Measurements from ENCODE around the gene CNKSR2.
A peak's percentile ranks its signal among the peaks of the same experiment; 100 is the strongest.

Gene CNKSR2

GRCh38 chrX:21374163-21374993 is at the start of gene CNKSR2:
Gene CNKSR2 (plus strand): TSS chrX:21374418. CDS start chrX:21374898, 480 bp downstream.
- DNase-seq (ENCODE audit: extremely low read depth in 1 of 2, low read depth in 1 of 2): peak; percentile 40 to 48

GRCh38 chrX:21354725-21355124 is 19.5 kb upstream of the CNKSR2 start:
- DNase-seq (ENCODE audit: extremely low read depth in 1 of 2, low read depth in 1 of 2): no peak

GRCh38 chrX:21355831-21356230 is 18.4 kb upstream of the CNKSR2 start:
- no peak for DNase-seq (ENCODE audit: extremely low read depth in 1 of 2, low read depth in 1 of 2)

GRCh38 chrX:21369613-21370012 is 4.6 kb upstream of the CNKSR2 start:
- no peak for DNase-seq (ENCODE audit: extremely low read depth in 1 of 2, low read depth in 1 of 2)

- DNase-seq (ENCODE audit: extremely low read depth in 1 of 2, low read depth in 1 of 2): no peak
Observed at GRCh38 chrX:21373001-21373400, 1.2 kb upstream of the CNKSR2 start.

- DNase-seq (ENCODE audit: extremely low read depth in 1 of 2, low read depth in 1 of 2): no peak
Observed at GRCh38 chrX:21373637-21374162, 518 bp upstream of the CNKSR2 start.

GRCh38 chrX:21374994-21375707 is 933 bp downstream of the CNKSR2 start:
- DNase-seq (ENCODE audit: extremely low read depth in 1 of 2, low read depth in 1 of 2): no peak

GRCh38 chrX:21375708-21376009 is 1.4 kb downstream of the CNKSR2 start:
- DNase-seq (ENCODE audit: extremely low read depth in 1 of 2, low read depth in 1 of 2): no peak

- no peak for DNase-seq (ENCODE audit: extremely low read depth in 1 of 2, low read depth in 1 of 2)
Observed at GRCh38 chrX:21376636-21377035, 2.4 kb downstream of the CNKSR2 start.

GRCh38 chrX:21379991-21380390 is 5.8 kb downstream of the CNKSR2 start:
- DNase-seq (ENCODE audit: extremely low read depth in 1 of 2, low read depth in 1 of 2): no peak

GRCh38 chrX:21382715-21383114 is 8.5 kb downstream of the CNKSR2 start:
- DNase-seq (ENCODE audit: extremely low read depth in 1 of 2, low read depth in 1 of 2): no peak

GRCh38 chrX:21383546-21383945 is 9.3 kb downstream of the CNKSR2 start:
- no peak for DNase-seq (ENCODE audit: extremely low read depth in 1 of 2, low read depth in 1 of 2)

- no peak for DNase-seq (ENCODE audit: extremely low read depth in 1 of 2, low read depth in 1 of 2)
Observed at GRCh38 chrX:21384178-21384577, 10.0 kb downstream of the CNKSR2 start.

GRCh38 chrX:21394792-21395191 is 20.6 kb downstream of the CNKSR2 start:
- no peak for DNase-seq (ENCODE audit: extremely low read depth in 1 of 2, low read depth in 1 of 2)

GRCh38 chrX:21398426-21398825 is 24.2 kb downstream of the CNKSR2 start:
- no peak for DNase-seq (ENCODE audit: extremely low read depth in 1 of 2, low read depth in 1 of 2)

- DNase-seq (ENCODE audit: extremely low read depth in 1 of 2, low read depth in 1 of 2): no peak
Observed at GRCh38 chrX:21400408-21401121, 26.3 kb downstream of the CNKSR2 start.

GRCh38 chrX:21408307-21408706 is 34.1 kb downstream of the CNKSR2 start:
- no peak for DNase-seq (ENCODE audit: extremely low read depth in 1 of 2, low read depth in 1 of 2)

GRCh38 chrX:21408788-21409187 is 34.6 kb downstream of the CNKSR2 start:
- DNase-seq (ENCODE audit: extremely low read depth in 1 of 2, low read depth in 1 of 2): no peak

GRCh38 chrX:21412029-21412428 is 37.8 kb downstream of the CNKSR2 start:
- no peak for DNase-seq (ENCODE audit: extremely low read depth in 1 of 2, low read depth in 1 of 2)

- no peak for DNase-seq (ENCODE audit: extremely low read depth in 1 of 2, low read depth in 1 of 2)
Observed at GRCh38 chrX:21412883-21413282, 38.7 kb downstream of the CNKSR2 start.

GRCh38 chrX:21427086-21427485 is 52.9 kb downstream of the CNKSR2 start:
- DNase-seq (ENCODE audit: extremely low read depth in 1 of 2, low read depth in 1 of 2): no peak
